ENCODE data around the gene SLC6A4.
"Not testable (repeated sequence)": the region's sequence is repeated elsewhere in the genome, so short reads cannot be mapped to it uniquely, and the experiment has no call there.

SLC6A4 gene

DNA sequence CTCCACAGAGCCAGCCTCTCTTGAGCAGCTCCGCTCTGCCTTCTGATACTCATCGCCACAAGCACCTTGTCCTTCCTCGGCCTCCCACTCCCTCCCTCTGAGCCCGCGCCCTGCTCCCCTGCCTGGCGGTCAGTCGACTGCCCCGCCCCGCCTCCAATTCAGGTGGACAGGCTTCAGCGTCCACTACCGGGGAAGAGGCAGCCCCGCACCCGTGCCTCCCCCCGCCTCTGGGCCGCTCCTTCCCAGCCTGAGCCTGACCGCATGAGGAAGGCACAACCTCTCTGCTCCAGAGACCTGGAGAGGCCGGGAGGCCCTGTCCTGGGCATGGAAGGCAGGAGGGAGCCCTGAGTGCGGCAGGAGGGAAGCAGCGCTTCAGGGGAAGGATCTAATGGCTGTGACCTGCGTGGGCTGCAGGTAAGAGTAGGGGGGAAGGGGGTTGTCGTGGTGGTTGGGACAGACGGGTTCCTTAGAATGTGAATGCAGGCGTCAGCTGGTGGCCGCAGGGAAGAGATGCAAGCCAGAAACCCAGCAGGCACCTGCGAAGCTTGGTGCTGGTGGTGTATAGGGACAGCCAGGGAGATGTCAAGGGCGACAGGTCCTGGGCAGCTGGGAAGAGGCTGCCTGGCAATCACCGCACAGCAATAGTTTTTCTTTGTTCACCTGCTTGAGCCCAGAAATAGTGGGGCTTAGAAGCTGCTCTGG, 3.0 kb upstream of the SLC6A4 start:
- no peak for DNase-seq (ENCODE audit: low read depth, low spot score)

DNA sequence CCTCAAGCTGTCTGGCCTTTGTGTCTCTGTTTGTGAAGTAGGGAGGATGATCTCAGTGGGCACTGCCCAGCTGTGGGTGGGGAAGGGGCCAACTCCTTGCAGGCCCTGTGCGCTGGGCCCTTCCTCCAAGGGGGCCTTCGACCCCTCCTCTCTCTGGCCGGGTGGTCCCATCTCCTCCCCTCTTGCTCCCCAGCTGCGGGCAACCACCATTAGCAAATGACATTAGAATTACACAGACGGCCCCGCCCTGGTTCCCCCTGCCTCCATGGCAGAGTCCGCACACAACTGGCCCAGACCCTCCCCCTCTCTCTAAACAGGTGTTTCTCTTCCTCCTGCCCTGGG, 2.5 kb upstream of the SLC6A4 start:
- no peak for DNase-seq (ENCODE audit: low read depth, low spot score)

DNA sequence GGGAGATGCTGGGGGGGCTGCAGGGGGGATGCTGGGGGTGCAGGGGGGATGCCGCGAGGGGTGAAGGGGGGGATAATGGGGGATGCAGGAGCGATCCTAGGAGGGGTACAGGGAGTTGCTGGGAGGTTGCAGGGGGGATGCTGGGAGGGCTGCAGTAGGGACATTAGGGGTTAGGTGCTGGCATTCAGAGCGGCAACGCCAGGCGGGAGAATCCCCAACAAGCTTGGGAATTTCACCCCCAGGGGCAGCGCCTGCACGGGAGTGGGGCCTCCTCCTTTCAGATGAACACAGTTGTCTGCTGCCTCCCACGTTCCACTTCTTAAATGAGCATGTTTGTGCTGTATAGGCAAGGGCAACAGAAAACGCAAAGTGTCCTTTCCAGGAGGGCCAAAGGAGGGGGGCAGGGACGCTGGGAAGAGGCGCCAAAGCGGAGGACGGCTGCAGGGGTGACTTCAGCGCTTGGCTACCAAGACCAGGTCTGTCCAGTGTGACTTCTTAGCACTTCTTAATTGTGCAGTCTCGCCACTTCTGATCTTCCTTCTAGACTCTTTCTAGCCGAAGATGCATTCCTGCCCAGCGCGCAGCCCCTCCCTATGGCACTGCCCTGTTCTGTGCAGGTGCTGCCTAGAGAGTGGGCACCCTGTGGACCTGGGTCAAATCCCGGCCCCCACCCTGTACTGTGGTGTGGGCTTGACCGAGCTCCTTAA, 2.0 kb upstream of the SLC6A4 start:
- no peak for DNase-seq (ENCODE audit: low read depth, low spot score)

DNA sequence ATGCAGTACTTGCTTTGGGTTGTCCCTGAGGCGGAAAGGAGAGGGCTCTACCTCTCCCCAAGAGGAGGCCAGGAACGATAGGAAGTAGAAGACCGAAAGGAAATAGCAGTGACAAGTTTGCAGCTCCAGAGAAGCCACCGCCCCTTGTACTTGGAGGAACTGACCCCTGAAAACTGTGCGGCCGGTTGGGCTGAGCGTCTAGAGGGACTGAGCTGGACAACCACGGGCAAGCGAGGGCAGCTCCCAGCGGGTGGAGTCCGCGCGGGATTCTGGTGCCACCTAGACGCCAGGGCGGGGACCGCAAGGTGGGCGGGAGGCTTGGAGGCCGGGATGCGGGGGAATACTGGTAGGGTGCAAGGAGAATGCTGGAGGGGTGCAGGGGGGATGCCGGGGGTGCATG, 1.3 kb upstream of the SLC6A4 start:
- DNase-seq (ENCODE audit: low read depth, low spot score), result no peak

DNA sequence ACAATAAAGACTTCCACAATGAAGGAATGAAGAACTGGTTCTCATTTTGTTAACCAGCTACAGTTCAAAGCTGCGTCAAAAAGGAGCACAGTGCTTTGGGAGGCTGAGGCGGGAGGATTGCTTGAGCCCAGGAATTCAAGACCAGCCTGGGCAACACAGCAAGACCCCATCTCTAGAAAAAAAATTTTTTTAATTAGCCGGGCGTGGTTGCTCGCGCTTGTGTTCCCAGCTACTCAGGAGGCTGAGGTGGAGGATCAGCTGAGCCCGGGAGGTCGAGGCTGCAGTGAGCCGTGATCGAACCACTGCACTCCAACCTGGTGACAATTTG, 764 bp upstream of the SLC6A4 start:
- DNase-seq (ENCODE audit: low read depth, low spot score), result no peak

DNA sequence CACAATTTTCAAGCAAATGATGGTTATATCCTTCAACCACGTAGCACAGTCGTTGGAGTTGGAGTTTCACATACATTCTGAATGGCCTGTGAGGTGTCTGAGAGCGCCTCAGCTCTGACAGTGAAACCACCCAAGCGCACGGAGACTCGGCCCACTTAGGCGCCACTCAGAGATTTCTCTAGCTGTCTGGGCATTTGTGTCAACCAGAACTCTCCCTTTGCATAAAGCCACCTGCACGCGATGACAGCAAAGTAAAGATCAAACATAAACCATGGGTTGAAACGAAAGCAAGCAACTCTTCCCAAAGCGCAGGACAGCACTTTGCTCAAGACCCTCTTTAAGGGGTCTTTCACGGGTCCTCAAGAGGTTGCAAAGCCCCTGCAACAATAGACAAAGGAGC, 533 bp downstream of the SLC6A4 start:
- no peak for DNase-seq (ENCODE audit: low read depth, low spot score)

DNA sequence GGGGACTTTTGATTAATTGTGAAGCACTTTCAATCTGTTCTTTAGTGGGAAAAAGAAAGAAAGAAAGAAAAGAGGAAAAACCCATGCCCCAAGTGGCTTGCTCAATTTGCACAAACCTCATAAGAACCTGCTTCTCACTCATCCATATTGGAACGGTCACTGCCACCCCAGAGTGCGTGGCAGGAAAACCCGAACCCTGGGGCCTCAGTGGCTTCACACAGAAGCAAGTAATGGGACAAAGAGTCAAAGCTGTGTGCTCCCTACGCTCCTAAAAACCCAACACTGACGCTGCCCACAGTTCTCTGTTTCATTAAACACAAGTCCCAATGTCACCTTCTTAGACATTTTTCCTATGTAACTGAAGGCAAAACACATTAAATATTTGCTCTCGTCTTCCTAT, 1.2 kb downstream of the SLC6A4 start:
- no peak for DNase-seq (ENCODE audit: low read depth, low spot score)

DNA sequence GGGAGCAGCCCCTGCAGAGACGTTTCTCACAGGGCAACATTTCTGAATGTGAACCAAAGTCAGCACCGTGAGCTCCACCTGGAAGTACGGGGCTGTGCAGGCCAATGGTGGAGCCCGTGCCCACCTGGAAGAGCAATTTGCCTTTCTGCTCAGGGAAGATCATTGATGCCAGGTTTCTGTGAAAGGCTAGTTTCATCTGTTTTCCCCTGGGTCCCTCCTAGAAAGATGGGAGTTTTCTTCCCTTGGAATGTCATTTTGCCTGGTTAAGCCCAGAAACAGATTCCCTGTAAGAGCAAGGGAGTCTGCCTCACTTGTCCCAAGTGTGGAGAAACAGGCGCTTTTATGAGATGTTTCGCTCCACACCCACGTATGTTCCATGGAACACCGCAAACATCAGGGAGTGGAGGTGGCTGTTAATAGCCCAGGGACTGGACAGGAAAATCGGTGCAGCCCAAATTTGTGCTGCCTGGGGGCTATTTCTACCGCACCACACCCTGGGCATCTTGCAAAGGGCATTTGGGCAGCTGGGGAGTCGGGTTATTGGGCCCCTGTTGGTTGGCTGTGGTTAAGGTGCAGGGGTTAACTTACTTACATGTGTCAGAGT, 2.6 kb downstream of the SLC6A4 start:
- DNase-seq (ENCODE audit: low read depth, low spot score), result no peak

DNA sequence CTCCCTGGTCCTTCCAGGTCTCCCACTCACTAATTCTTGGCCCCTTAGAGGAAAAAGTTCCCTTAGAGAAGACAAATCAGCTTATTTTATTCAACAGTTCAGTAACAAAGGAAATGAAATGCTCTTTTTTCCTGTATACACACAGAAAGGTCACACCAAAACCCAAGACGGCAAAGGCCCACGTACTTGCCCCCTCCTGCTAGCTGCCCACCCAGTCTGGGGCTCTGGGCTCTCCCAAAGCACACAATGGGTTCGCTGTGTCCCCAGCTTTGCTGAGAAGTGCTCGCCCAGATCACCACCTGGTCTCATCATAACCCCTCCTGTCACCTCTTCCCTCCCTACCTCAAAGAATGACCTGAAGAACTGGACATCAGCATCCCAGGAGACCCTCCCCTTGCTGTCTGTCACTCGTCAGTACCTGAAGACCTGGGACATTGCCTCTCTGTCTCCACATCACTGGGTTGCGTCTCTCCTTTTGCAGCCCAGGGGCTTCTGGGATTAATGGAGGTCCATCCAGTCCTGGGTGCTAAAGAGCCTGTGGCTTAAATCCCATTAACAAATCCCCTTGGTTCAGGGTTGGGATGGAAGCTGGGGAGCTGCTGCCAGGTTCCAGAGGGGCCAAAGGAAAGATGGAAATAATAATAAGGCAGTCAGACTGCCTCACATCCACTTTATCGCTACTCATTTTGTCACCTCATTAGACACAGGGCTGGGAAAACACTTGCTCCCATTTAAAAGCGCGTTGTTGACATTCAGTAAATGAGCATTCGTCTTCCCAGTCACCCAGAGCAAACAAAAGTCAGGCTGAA, 3.3 kb downstream of the SLC6A4 start:
- no peak for DNase-seq (ENCODE audit: low read depth, low spot score)

DNA sequence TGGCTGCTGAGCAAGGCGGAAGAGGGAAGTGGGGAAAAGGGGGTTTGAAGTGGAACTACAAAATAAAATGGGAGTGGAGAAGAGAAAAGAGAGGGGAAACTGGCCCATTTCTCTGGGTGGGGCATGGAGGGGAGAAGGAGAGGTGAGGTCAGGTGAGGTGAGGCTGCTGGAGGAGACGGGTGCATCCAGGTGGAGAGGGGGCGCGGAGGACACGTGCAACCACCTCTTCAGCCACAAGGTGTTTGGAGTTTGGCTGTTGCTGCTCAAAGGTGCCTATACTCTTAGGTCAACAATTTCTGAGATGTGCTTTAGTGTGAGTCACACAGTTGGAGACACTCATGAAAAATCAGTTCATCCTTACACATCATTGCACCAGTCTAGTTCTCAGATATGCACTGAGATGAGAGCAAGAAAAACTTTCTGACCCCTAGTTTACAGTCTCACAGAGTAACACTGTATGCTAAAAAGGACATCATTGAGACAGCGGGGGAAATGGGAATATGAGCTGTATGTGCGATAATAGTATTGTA, 4.8 kb downstream of the SLC6A4 start:
- DNase-seq (ENCODE audit: low read depth, low spot score), result no peak

DNA sequence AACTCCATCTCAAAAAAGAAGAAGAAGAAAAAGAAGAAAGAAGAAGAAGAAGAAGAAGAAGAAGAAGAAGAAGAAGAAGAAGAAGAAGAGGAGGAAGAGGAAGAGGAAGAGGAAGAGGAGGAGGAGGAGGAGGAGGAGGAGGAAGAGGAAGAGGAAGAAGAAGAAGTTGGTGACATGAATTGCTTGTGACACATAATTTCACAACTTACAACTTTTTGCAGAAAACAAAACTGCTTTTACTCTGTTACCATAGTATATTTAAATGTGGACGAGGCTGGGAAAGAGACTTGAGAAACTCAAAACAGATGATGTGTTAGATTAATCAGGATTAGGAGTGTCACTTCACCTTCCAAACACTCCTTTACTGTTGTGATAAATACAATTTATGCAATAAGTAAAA, 5.5 kb downstream of the SLC6A4 start:
- DNase-seq (ENCODE audit: low read depth, low spot score), result not testable (repeated sequence)

DNA sequence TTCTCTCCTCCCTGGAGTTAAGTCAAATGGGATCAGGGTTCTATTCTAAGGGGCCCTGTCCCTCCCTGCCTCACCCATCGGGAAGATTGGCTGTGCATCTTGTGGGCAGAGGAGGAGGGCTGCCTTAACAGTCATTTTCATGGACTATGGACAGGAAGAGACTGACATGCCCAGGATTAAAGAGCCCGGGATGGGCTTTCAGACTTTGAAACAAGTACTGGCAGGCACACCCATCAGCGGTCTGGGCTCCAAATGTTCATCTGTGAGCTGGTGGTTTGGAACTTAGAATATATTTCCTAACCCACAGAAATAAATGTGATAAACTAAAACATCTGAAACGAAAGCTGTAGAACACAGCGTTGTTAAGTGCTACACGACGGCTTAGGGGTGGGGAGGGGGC, 6.5 kb downstream of the SLC6A4 start:
- no peak for DNase-seq (ENCODE audit: low read depth, low spot score)

DNA sequence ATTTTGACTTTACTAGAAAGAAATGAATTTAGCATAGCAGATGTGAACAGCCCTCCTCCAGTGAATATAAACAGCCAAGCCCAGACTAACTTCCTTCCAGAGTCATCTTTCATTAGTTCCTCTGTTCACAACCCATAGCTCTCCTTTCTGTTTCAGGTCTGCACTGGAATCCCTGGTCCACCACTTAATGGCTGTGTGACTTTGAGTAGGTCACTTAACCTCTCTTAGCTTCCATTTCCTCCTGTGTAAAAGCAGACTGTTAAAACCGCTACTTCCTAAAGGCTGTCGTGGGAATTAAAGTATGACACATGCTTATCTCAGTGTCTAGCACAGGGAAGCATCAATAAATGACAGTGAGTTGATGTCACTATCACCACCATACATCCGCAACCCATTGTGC, 7.5 kb downstream of the SLC6A4 start:
- no peak for DNase-seq (ENCODE audit: low read depth, low spot score)

DNA sequence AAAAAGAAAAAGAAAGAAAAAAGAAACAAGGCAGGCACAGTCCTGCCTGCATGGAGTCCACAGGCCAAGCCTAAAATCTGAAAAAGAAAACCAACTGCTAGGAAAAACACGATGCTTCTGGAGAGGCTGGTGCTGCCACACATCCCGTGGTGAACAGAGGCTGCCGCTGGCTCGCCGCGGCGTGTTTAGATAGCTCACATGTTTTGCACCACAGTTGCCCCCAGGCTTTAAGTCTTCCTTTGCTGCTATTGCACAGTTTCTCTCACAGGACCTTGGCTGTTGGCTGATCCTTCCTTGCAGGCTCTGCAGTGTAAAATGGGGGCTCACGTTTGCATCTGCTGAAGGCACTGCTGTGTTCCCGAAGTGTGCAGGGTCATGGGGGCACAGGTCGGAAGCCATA, 8.6 kb downstream of the SLC6A4 start:
- DNase-seq (ENCODE audit: low read depth, low spot score), result no peak

DNA sequence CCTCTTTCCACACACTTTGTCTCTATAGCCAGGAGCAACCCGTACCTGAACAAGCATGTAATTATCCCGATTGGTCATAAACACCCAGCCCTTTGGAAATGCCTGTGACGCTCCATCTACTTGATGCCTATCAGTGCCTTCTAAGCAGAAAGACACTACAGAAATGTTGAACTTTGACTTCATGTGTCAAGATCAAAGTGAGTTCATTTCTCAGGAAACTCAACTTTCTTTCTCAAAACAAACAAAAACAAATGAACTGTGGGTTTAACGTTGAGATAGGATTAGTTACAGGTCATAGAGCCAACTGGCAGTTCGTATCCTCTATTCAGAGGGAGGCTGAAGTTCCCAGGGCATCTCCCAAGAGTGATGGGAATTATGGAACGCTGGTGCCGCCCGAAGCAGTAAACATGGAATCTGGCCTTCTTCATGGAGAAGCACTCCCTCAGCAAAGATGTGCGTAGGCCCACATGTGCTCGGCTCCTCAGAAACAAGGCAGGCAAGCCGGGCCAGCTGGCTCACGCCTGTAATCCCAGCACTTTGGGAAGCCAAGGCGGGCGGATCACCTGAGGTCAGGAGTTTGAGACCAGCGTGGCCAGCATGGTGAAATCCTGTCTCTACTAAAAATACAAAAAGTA, 9.5 kb downstream of the SLC6A4 start:
- no peak for DNase-seq (ENCODE audit: low read depth, low spot score)

DNA sequence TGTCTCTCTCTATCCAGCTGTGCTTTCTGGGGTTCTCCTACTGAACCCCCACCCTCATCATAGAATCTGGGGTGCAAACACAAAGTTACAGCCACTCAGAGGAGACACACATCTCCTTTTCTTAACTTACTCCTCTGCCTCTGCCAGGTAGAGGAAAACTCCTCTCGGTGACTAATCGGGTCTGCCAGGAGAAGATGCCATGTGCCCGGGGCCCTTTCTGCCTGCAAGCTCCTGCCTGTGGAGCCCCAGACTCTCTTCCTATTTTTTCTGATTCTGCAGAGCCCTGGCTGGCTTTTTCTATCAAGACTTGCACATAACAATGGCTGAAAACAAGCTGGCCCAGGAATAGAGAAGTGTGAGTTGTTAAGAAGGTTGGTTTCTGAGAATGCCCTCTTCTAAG, 10.4 kb downstream of the SLC6A4 start:
- no peak for DNase-seq (ENCODE audit: low read depth, low spot score)

DNA sequence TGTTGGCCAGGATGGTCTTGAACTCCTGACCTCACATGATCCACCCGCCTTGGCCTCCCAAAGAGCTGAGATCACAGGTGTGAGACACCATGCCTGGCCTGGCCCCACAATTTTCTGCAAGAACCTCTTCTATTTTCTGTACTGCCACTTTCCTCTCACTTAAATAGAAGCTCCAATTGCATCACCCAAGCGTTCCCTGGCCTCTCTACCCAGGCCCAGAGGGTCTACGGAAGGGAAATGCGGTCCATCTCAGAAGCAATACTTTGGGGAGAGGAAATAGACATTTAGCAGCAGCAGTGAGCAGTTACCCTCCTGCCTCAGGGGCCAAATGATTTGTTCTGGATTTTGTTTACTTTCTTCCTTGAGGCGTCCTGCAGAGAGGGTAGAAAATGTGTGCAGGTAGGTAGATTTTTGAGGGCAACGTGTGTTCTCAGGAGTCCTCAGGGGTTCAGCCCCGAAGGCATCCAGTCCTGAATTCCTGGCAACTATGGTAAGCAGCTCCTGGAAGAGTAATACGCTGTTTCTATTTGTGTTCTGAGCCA, 11.0 kb downstream of the SLC6A4 start:
- no peak for DNase-seq (ENCODE audit: low read depth, low spot score)

DNA sequence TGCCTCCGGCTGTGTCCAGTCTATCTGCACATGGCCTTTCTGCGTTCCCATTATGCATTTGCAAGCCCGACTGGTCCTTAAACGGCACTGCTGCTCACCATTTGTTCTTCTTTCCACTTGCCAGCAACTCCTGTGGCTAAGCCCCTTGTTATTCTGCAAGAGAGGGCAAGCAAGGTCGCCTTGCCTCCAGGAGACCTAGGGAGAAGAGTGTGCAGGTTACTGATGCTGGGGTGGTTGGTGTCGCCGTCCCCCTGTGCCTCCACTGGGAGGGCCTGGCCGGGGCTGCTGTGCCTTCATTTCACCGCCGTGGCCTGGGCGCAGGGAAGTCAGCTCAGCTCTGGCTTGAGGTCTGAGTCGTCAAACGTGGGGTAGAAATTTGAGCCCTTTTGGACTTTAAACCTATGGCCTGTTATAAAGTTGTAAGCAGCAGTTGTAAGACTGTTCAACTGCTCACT, 12.7 kb downstream of the SLC6A4 start:
- DNase-seq (ENCODE audit: low read depth, low spot score), result no peak

DNA sequence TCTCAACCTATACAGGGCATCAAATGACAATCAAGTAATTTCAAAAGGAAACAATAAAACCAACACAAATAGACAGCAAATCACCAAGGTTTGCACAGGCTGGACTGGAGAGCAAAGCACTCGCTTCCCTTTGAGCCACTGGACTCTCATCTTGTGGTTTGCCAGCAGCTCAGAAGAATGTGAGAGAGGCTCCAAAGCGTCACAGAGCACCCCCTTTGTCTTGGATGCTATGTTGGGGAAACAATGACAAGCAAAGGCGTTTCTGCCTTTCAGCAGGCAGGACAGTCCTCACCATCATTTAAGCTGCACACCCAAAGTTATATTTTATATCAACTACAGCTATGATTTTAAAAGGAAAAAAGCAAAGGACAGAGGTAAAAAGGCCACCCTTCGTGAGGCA, 13.2 kb downstream of the SLC6A4 start:
- DNase-seq (ENCODE audit: low read depth, low spot score), result no peak

DNA sequence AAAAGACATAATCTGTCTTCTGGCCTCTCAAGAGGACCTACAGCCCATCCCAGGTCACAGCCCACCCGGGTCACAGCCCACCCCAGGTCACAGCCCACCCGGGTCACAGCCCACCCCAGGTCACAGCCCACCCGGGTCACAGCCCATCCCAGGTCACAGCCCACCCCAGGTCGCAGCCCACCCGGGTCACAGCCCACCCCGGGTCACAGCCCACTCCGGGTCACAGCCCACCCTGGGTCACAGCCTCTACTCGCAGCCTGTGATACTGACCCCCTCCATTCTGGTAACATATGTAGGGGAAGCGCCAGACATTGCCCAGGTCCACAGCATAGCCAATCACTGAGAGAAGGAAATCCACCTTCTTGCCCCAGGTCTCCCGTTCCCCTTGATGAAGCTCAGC, 14.2 kb downstream of the SLC6A4 start:
- DNase-seq (ENCODE audit: low read depth, low spot score), result no peak

DNA sequence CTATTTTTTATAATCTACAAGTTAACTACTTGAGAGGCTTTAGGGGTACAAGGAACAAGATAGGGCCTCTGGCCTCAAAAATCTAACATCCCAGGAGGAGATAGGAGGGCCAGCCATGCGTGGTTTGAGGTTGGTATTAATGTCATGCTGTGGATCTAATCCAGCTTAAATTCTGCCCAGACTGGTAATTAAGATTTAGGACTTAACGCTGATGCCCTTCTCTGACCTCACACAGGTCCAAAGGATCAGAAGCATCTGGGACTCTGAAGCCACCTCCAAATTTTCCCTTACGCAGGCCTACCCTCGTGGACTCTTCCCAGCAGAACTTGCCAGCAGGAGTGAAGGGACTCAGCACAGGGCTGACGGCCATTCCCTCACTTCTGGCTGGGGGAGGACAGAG, 15.1 kb downstream of the SLC6A4 start:
- DNase-seq (ENCODE audit: low read depth, low spot score), result no peak

DNA sequence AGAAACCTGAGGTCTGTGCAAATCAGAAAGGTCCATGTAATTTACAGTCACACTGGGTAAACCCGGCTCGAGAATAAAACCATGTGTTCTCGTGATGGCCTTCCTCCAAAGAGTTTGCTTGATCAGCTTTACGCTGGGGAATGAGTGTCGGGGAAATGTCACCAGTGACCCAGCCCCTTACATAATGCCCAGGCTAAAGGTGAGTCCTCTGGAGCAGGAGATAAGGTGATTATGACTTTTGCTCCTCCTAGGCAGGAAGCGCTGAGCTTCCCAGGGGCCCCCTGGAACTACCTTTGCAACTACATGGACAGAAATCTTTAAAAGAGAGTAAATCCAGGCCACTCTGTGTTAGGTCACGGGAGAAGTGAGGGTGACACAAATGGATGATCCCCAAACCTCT, 15.7 kb downstream of the SLC6A4 start:
- DNase-seq (ENCODE audit: low read depth, low spot score), result no peak
